ENCODE measurements around the gene NID2. TPM values are rescaled to one million over a fixed set of nuclear protein-coding genes. Genes with fewer than 3 reads are reported as not detected.

NID2 gene
- total RNA-seq, 1 donor from 2014 or later: 42.5 TPM

- no peak for DNase-seq (ENCODE audit: low read depth, low spot score)
- Mint-ChIP-seq H3K27ac (ENCODE audit: unreplicated experiment) (no peak overlapping the region), H3K36me3 (ENCODE audit: low read depth) (peaks cover 11% of the 10 kb centered on the region), H3K9me3 (no peaks in the 10 kb centered on the region), H3K4me3 (no peak overlapping the region), H3K27me3 (ENCODE audit: low read depth) (peaks cover 7% of the 10 kb centered on the region), H3K4me1 (peaks cover 39% of the 10 kb centered on the region)
- TF ChIP-seq, protein P1, sequence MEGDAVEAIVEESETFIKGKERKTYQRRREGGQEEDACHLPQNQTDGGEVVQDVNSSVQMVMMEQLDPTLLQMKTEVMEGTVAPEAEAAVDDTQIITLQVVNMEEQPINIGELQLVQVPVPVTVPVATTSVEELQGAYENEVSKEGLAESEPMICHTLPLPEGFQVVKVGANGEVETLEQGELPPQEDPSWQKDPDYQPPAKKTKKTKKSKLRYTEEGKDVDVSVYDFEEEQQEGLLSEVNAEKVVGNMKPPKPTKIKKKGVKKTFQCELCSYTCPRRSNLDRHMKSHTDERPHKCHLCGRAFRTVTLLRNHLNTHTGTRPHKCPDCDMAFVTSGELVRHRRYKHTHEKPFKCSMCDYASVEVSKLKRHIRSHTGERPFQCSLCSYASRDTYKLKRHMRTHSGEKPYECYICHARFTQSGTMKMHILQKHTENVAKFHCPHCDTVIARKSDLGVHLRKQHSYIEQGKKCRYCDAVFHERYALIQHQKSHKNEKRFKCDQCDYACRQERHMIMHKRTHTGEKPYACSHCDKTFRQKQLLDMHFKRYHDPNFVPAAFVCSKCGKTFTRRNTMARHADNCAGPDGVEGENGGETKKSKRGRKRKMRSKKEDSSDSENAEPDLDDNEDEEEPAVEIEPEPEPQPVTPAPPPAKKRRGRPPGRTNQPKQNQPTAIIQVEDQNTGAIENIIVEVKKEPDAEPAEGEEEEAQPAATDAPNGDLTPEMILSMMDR (conservative IDR thresholded peaks at IDR 0.05): no peak
Observed at GRCh38 chr14:52018970-52019369, 49.9 kb downstream of the NID2 start.

GRCh38 chr14:52018252-52018651 lies 50.6 kb downstream of the NID2 start:
- H3K4me1 Mint-ChIP-seq: peaks cover 46% of the 10 kb centered on the region
- peak overlapping the region; percentile 52 for H3K27ac Mint-ChIP-seq (ENCODE audit: unreplicated experiment)
- H3K36me3 Mint-ChIP-seq (ENCODE audit: low read depth): peaks cover 16% of the 10 kb centered on the region
- TF ChIP-seq, protein P1 (conservative IDR thresholded peaks at IDR 0.05): no peak
- H3K27me3 Mint-ChIP-seq (ENCODE audit: low read depth): peaks cover 7% of the 10 kb centered on the region
- DNase-seq (ENCODE audit: low read depth, low spot score): no peak
- no peak overlapping the region for H3K4me3 Mint-ChIP-seq
- H3K9me3 Mint-ChIP-seq: no peaks in the 10 kb centered on the region

DNA sequence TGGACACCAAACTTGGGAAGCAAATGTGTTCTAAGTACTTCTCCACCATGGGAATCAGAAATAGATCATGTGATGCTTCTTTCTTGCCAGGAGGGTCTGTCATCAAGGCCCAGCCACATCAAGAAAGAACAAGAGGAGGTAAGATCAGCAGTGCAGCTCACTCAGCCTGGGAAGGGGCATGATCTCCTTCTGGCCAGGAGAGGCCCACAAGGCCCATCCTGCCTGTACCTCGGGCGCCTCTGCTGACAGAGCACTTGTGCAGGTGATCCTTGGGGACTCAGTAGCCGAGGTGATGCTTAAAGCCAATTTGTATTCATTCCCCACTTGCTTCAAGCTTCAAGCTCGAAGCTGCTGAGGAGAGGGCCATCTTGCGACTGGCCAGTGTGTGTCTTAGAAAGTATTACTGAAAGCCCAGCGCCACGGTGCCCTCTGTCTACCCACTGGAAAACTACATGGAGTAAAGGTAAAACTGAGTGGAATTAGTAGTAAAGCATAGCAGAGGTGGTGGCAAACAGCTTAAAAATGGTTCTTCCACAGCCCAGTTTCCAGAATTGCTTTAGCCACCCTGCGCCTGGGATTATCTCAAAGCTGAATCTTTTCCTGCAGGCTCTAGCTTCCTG lies 53.3 kb downstream of the NID2 start:
- peaks cover 51% of the 10 kb centered on the region for H3K4me1 Mint-ChIP-seq
- TF ChIP-seq, protein P1 (conservative IDR thresholded peaks at IDR 0.05): peak; percentile 42
- peak overlapping the region; percentile 62 for H3K27ac Mint-ChIP-seq (ENCODE audit: unreplicated experiment)
- peaks cover 24% of the 10 kb centered on the region for H3K36me3 Mint-ChIP-seq (ENCODE audit: low read depth)
- H3K27me3 Mint-ChIP-seq (ENCODE audit: low read depth): peaks cover 7% of the 10 kb centered on the region
- peak overlapping the region; percentile 57 for H3K4me3 Mint-ChIP-seq
- peak; percentile 19 for DNase-seq (ENCODE audit: low read depth, low spot score)
- no peaks in the 10 kb centered on the region for H3K9me3 Mint-ChIP-seq

- Mint-ChIP-seq H3K4me1 (peaks cover 50% of the 10 kb centered on the region), H3K27ac (ENCODE audit: unreplicated experiment) (peak overlapping the region; percentile 95), H3K4me3 (peak overlapping the region; percentile 65), H3K36me3 (ENCODE audit: low read depth) (peaks cover 25% of the 10 kb centered on the region), H3K27me3 (ENCODE audit: low read depth) (peaks cover 7% of the 10 kb centered on the region), H3K9me3 (no peaks in the 10 kb centered on the region)
- TF ChIP-seq, protein P1 (conservative IDR thresholded peaks at IDR 0.05): no peak
- peak; percentile 29 for DNase-seq (ENCODE audit: low read depth, low spot score)
Observed at GRCh38 chr14:52014601-52015267, 54.1 kb downstream of the NID2 start.

DNA sequence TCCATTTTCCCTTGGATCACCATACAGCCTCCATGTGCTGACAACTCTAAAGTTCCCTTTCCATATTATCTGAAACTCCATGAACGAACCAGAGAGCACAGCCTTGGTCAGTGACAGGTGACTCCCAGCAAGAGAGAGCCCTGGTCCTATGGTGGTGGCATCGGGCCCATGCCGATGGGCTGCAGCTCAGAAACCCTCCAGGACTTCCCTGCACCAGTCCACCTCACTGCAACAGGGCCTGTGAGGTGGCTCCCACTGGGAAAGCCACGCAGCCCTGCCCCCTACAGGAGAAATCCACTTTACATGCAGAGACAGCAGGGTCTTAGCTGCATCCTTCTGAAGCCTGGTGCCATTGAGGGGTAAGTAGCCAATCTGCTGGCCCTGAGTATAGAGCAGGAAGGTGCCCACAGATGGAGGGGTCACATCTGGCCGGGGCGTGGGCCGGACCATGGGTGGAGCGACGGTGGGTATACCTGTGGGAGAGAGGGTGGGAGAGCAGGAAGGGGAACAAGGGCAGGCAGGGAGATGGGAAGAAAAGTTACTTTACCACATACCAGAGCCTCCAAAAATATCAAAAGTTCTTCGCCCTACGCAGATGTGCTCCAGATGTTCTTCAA lies 54.8 kb downstream of the NID2 start:
- Mint-ChIP-seq H3K27me3 (ENCODE audit: low read depth) (peaks cover 7% of the 10 kb centered on the region), H3K4me3 (peak overlapping the region; percentile 65), H3K4me1 (peaks cover 50% of the 10 kb centered on the region), H3K36me3 (ENCODE audit: low read depth) (peaks cover 25% of the 10 kb centered on the region), H3K9me3 (no peaks in the 10 kb centered on the region), H3K27ac (ENCODE audit: unreplicated experiment) (peak overlapping the region; percentile 95)
- peak; percentile 54 for DNase-seq (ENCODE audit: low read depth, low spot score)
- TF ChIP-seq, protein P1 (conservative IDR thresholded peaks at IDR 0.05): peak; percentile 50
